Endodermal cell (in vitro differentiated cells): Measurements from ENCODE around the gene ANGPTL2. TPM values are rescaled to one million over a fixed set of nuclear protein-coding genes. Genes with fewer than 3 reads are reported as not detected.

Source experiments
- DNase-seq: peaks from one replicate; pipeline ENCODE4 v3.0.0-alpha.2; 2017
- H3K27ac ChIP-seq: 2 replicates; pipeline ENCODE4 v1.5.1; 2013; ENCODE audit warnings: mild to moderate bottlenecking, low read depth, low read length, moderate library complexity
- H3K27me3 ChIP-seq: 2 replicates; pipeline ENCODE4 v1.6.1; 2013; ENCODE audit warnings: mild to moderate bottlenecking, low read length, moderate library complexity; ENCODE audit not compliant: insufficient read depth, control insufficient read depth, poor library complexity, severe bottlenecking
- H3K36me3 ChIP-seq: 2 replicates; pipeline ENCODE4 v1.7.0; 2013; ENCODE audit warnings: mild to moderate bottlenecking, low read length, moderate library complexity; ENCODE audit not compliant: control insufficient read depth, insufficient read depth
- H3K4me1 ChIP-seq: one replicate; pipeline ENCODE4 v1.7.0; 2013; ENCODE audit warnings: low read length; ENCODE audit not compliant: control insufficient read depth, insufficient read depth
- H3K4me3 ChIP-seq: 2 replicates; pipeline ENCODE4 v1.5.1; 2013; ENCODE audit warnings: mild to moderate bottlenecking, low read length, moderate library complexity
- H3K9ac ChIP-seq: 2 replicates; pipeline ENCODE4 v1.6.1; 2013; ENCODE audit warnings: mild to moderate bottlenecking, low read length, moderate library complexity; ENCODE audit not compliant: poor library complexity, severe bottlenecking; ENCODE audit errors: extremely low read depth
- H3K9me3 ChIP-seq: 2 replicates; pipeline ENCODE4 v1.6.1; 2013; ENCODE audit warnings: mild to moderate bottlenecking, low read length, moderate library complexity; ENCODE audit not compliant: control insufficient read depth
- H3K27ac Mint-ChIP-seq: 2 replicates; pipeline ENCODE4 v1.8.0; 2020; ENCODE audit warnings: mixed read lengths
- H3K27me3 Mint-ChIP-seq: 2 replicates; pipeline ENCODE4 v1.8.0; 2021; ENCODE audit warnings: mild to moderate bottlenecking, mixed read lengths; ENCODE audit not compliant: insufficient read depth
- H3K36me3 Mint-ChIP-seq: 2 replicates; pipeline ENCODE4 v1.8.0; 2020; ENCODE audit warnings: low read depth, mixed read lengths
- H3K4me1 Mint-ChIP-seq: 2 replicates; pipeline ENCODE4 v1.8.0; 2020; ENCODE audit warnings: mixed read lengths
- H3K4me3 Mint-ChIP-seq: 2 replicates; pipeline ENCODE4 v1.8.0; 2020; ENCODE audit warnings: mild to moderate bottlenecking, moderate library complexity, mixed read lengths
- H3K9me3 Mint-ChIP-seq: 2 replicates; pipeline ENCODE4 v1.8.0; 2020; ENCODE audit warnings: mild to moderate bottlenecking, mixed read lengths
- WGBS, 2 experiments: methylation state at CpG; one replicate each; pipeline versions ENCODE4 v1.1.5 to v1.1.7; 2013; ENCODE audit warnings: missing lambda C conversion rate in 2 of 2, mixed read lengths in 1 of 2; ENCODE audit not compliant: insufficient coverage in 1 of 2, insufficient read length in 1 of 2; 5-methylcytosine and 5-hydroxymethylcytosine counted together
- total RNA-seq, 2 donors: library from RNA; stranded (reverse); fragmentation: NEBNext Ultra II Directional in 1 of 2; extraction: Animal tissue kit (Norgen Biotek cat#: 25700) in 1 of 2; gene quantifications; 2 replicates in 1 of 2; 3 replicates in 1 of 2; pipeline ENCODE4 v1.2.1, GENCODE V29; 2021
- TF ChIP-seq, protein P1 (sequence below): fragments of 200-600 bp; sonication (generic); conservative IDR thresholded peaks from 2 replicates; pipeline ENCODE4 v1.5.0; 2021; ENCODE audit warnings: antibody characterized with exemption, mild to moderate bottlenecking

ANGPTL2 gene
- total RNA-seq, 2 donors from 2014 or later, result 14.8 to 17.1 TPM

DNA sequence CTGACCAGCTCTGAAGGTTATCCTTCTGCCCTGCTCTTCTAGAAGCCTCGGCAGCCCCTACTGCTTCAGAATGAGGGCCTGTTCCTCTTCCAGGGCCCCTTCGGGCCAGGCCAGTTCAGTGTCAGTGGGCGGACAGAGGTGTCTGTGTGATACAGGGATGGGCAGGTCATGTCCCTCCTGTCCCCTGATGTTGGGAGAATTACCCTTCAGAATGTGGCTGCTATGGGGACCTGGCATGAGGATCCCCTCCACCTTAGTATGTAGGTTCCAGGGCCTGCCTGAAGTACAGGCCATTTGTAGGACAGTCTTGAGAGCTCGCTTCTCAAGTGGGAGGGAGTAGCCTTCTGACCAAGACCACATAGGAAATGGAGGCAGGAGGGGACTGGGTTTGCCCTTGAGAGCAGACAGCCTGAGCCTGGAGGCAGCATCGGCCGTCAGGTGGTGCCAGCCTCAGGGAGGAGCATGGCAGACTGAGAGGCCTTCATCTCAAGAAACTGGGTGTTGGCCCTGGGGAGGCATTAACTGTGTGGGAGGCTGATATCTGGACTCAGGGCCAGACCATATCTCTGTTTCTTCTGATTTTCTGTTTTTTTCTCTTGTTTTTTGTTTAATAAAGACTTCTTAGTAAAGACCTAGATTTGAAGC lies 32.0 kb downstream of the ANGPTL2 start:
- no peak overlapping the region for H3K4me3 Mint-ChIP-seq
- DNase-seq, result peak; percentile 38
- Histone ChIP-seq H3K36me3 (no peaks in the 10 kb centered on the region), H3K27ac (no peak overlapping the region), H3K9me3 (no peaks in the 10 kb centered on the region), H3K4me1 (no peaks in the 10 kb centered on the region), H3K9ac (no peak overlapping the region), H3K27me3 (no peaks in the 10 kb centered on the region), H3K4me3 (no peak overlapping the region)
- no peaks in the 10 kb centered on the region for H3K27me3 Mint-ChIP-seq
- TF ChIP-seq, protein P1, sequence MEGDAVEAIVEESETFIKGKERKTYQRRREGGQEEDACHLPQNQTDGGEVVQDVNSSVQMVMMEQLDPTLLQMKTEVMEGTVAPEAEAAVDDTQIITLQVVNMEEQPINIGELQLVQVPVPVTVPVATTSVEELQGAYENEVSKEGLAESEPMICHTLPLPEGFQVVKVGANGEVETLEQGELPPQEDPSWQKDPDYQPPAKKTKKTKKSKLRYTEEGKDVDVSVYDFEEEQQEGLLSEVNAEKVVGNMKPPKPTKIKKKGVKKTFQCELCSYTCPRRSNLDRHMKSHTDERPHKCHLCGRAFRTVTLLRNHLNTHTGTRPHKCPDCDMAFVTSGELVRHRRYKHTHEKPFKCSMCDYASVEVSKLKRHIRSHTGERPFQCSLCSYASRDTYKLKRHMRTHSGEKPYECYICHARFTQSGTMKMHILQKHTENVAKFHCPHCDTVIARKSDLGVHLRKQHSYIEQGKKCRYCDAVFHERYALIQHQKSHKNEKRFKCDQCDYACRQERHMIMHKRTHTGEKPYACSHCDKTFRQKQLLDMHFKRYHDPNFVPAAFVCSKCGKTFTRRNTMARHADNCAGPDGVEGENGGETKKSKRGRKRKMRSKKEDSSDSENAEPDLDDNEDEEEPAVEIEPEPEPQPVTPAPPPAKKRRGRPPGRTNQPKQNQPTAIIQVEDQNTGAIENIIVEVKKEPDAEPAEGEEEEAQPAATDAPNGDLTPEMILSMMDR, result no peak
- no peaks in the 10 kb centered on the region for H3K4me1 Mint-ChIP-seq
- H3K36me3 Mint-ChIP-seq, result peaks cover 19% of the 10 kb centered on the region
- no peak overlapping the region for H3K27ac Mint-ChIP-seq
- H3K9me3 Mint-ChIP-seq, result no peaks in the 10 kb centered on the region
- WGBS, 2 experiments, result 93 to 100% methylated on average over 3 to 6 of the region's 6 CpGs

DNA sequence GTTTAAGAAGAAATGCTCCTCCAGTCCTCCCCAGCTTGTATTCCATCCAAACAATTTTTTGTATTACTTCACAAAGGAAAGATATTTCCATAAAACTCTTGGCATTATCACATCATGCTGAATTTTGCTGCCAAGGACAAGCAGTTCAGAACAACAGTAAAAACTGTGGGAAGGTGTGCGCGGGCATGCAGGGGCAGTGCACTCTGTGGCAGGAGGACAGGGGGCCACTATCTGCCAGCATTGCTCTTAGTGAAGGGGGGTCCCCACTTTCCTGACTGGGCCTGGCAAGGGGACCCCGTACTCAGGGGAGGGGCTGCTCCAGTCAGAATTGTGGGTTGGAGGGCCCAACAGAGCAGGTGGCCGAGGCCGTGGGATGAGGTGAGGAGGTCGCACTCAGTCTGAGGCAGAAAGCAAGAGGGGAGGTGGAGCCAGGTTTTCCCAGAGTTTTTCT lies 32.8 kb downstream of the ANGPTL2 start:
- Mint-ChIP-seq H3K9me3 (no peaks in the 10 kb centered on the region), H3K4me1 (peaks cover 2% of the 10 kb centered on the region), H3K4me3 (no peak overlapping the region), H3K36me3 (peaks cover 19% of the 10 kb centered on the region), H3K27ac (peak overlapping the region; percentile 50), H3K27me3 (no peaks in the 10 kb centered on the region)
- Histone ChIP-seq H3K9me3 (no peaks in the 10 kb centered on the region), H3K4me3 (no peak overlapping the region), H3K27me3 (no peaks in the 10 kb centered on the region), H3K27ac (no peak overlapping the region), H3K9ac (no peak overlapping the region), H3K4me1 (no peaks in the 10 kb centered on the region), H3K36me3 (no peaks in the 10 kb centered on the region)
- peak; percentile 27 for DNase-seq
- 91 to 100% methylated on average over 3 to 6 of the region's 6 CpGs for WGBS, 2 experiments
- TF ChIP-seq, protein P1, result no peak

DNA sequence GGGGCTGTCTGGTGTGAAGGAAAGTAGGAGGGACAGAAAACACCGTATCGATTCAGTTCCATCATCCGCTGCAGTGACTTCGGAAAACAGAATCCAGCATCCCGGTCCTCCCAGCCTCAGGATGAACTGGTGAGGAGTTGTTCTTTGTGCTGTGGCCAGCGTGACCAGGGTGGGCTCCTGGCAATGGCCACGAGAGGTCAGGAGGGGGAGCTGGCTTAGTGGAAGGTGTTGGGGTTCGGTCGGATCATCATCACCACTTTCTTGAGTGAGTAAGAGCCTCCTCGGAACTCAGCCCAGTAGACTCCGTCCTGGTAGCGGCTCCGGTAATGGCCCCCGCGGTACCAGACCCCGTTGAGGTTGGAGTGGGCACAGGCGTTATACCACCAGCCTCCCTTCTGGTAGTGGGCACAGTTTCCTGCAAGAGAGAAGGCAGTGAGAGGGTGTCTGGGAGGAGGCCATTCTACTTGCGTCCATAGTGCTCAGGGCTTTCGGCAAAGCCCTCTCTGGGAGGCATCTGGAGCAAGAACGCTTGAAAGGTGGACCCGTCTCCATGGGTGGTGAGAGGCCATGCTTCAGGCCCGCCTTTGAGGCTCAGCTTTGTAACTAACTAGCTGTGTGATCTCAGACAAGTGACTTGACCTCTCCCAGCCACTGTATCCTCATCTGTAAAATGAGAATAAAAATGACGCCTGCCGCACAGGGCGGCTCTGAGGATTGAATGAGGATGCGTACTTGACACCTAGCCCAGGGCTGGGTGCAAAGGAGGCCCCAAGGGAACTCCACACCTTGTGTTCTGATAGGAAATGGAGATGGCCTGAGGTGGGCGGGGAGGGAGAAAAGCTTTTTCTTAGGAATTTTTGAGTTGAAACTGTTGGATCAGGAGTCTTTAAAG lies 33.5 kb downstream of the ANGPTL2 start:
- H3K4me3 Mint-ChIP-seq, result no peak overlapping the region
- Histone ChIP-seq H3K4me1 (no peaks in the 10 kb centered on the region), H3K36me3 (no peaks in the 10 kb centered on the region), H3K4me3 (no peak overlapping the region), H3K27me3 (no peaks in the 10 kb centered on the region), H3K9me3 (no peaks in the 10 kb centered on the region), H3K9ac (no peak overlapping the region), H3K27ac (no peak overlapping the region)
- TF ChIP-seq, protein P1, result no peak
- 95 to 96% methylated on average over 15 to 27 of the region's 27 CpGs for WGBS, 2 experiments
- no peaks in the 10 kb centered on the region for H3K27me3 Mint-ChIP-seq
- H3K36me3 Mint-ChIP-seq, result peaks cover 19% of the 10 kb centered on the region
- no peaks in the 10 kb centered on the region for H3K9me3 Mint-ChIP-seq
- H3K27ac Mint-ChIP-seq, result no peak overlapping the region
- peaks cover 5% of the 10 kb centered on the region for H3K4me1 Mint-ChIP-seq
- no peak for DNase-seq
